Stimulated activated CD4-positive, alpha-beta T cell treated with anti-CD3 and anti-CD28 coated beads, Interleukin-1b, Interleukin-23, amount 100 ng/mL, for 4 hours (primary cell): ENCODE results near the gene KLK1.

Experiments used
- DNase-seq, 2 donors: peaks; one replicate each; pipeline ENCODE4 v3.0.0-alpha.2; 2020; ENCODE audit warnings: low read depth in 2 of 2

Gene KLK1

DNA sequence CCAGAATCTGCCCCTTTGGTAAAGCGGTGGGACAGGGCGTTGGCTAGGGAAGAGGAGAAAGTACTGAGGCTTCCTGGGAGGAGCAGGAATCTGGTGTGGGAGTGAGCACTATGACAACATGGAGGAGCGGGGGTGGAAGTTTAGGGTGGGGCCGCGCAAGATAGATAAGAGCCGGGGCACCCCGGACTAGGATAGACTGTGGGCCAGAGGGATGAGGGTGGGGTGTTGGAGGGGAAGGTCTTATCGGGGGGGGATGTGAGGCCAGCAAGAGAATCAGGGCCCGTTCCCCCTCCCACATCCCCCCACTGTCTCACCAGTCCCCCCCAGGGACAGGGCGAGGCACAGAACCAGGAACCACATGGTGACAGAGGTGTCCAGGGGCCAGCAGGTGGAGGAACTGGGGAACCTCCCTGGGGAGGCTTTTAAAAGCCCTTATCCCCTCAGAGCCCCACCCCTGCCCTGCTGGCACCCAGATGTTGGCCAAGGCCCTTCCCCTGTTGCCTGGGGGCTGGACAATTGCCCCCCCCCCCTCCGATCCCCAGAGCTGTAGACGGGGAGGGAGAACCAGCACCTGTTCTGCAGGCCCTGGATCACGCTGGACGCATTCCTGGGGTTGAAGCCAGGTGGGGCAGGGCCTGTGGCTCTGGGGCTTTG is at the start of gene KLK1:
Gene KLK1 (minus strand): TSS at position 399 of the 654 bp plus-strand sequence. CDS start 39 bp downstream, at position 360.
- DNase-seq = no peak

- DNase-seq = no peak
These were observed 49.5 kb upstream of the KLK1 start, which contains the start of gene KLK2 for GRCh38 chr19:50873056-50873455. Gene KLK2 (plus strand): TSS chr19:50873439. CDS start chr19:50873474, 35 bp downstream.

DNA sequence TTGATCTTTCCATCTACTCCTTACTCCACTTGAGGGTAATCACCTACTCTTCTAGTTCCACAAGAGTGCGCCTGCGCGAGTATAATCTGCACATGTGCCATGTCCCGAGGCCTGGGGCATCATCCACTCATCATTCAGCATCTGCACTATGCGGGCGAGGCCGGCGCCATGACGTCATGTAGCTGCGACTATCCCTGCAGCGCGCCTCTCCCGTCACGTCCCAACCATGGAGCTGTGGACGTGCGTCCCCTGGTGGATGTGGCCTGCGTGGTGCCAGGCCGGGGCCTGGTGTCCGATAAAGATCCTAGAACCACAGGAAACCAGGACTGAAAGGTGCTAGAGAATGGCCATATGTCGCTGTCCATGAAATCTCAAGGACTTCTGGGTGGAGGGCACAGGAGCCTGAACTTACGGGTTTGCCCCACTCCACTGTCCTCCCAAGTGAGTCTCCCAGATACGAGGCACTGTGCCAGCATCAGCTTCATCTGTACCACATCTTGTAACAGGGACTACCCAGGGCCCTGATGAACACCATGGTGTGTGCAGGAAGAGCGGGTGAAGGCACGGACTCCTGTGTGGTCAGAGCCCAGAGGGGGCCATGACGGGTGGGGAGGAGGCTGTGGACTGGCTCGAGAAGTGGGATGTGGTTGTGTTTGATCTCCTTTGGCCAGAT is 47.0 kb upstream of the KLK1 start:
- no peak for DNase-seq

- no peak for DNase-seq
These were observed 45.9 kb upstream of the KLK1 start for GRCh38 chr19:50869479-50869878.

- DNase-seq = no peak
These were observed 38.1 kb upstream of the KLK1 start for GRCh38 chr19:50861496-50862286.

- no peak for DNase-seq
These were observed 37.4 kb upstream of the KLK1 start for GRCh38 chr19:50861010-50861409.

- DNase-seq = no peak
These were observed 36.3 kb upstream of the KLK1 start for GRCh38 chr19:50859849-50860248.

GRCh38 chr19:50858886-50859285 is 35.3 kb upstream of the KLK1 start:
- no peak for DNase-seq

DNA sequence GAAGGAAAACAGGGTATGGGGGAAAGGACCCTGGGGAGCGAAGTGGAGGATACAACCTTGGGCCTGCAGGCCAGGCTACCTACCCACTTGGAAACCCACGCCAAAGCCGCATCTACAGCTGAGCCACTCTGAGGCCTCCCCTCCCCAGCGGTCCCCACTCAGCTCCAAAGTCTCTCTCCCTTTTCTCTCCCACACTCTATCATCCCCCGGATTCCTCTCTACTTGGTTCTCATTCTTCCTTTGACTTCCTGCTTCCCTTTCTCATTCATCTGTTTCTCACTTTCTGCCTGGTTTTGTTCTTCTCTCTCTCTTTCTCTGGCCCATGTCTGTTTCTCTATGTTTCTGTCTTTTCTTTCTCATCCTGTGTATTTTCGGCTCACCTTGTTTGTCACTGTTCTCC is 33.8 kb upstream of the KLK1 start:
- DNase-seq = no peak

- no peak for DNase-seq
These were observed 31.2 kb upstream of the KLK1 start, which contains the start of gene KLK3 for GRCh38 chr19:50854636-50855410. Gene KLK3 (plus strand): TSS chr19:50854915. CDS start chr19:50854956, 41 bp downstream.

- no peak for DNase-seq
These were observed 28.0 kb upstream of the KLK1 start for GRCh38 chr19:50851620-50852019.

- no peak for DNase-seq
These were observed 27.2 kb upstream of the KLK1 start for GRCh38 chr19:50850738-50851137.

DNA sequence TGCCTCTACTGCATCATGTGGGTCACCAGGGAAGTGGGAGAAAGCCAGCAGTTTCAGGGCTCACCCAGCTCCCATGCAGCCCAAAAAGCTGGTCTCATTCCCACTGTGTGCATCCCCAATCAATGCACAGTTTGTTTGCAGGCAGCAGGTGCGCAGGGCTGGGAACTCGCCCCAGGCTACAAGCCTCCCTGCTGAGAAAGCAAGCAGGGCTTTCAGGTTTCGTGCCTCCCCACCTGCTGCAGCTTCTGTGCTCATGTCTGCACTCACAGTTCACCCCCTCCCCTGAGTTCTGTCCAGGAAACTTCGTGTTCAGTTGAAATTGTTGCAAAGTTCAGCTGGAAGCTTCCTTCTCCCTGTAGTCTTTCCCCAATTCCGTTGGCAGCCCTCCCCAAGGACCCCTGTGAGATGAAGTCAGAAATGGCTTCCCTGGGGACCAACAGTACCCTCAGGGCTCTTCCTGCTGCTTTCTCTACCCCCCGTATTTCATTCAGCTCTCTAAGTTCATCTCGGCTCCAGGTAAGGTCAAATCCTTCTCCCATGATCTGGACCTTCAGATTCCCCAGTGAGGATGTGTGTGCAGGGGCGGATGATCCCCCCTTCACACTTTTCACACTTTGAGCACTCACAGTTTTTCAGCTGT is 20.8 kb upstream of the KLK1 start:
- no peak for DNase-seq

DNA sequence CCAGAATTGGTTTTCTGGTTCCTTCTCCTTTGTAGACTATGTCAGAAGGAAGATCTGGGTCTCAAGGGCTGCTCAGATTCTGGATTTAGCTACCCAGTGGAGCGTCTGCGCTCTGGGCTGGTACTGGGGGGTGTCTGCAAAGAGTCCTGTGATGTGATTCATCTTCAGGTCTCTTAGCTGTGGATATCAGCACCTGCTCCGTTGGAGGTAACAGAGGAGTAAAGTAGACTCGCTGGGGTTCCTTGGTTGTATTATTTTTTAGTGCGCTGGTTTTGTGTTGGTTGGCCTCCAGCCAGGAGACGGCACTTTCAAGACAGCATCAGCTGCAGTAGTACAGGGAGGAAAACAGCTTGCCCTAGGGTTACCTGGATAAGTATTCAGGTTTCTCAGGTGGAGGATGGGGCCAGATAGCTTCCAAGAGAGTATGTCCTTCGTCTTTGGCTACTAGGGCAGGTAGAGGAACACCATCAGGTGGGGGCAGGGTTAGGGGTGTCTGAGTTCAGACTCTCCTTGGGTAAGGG is 20.2 kb upstream of the KLK1 start:
- DNase-seq = no peak

GRCh38 chr19:50843205-50843604 is 19.6 kb upstream of the KLK1 start:
- no peak for DNase-seq

DNA sequence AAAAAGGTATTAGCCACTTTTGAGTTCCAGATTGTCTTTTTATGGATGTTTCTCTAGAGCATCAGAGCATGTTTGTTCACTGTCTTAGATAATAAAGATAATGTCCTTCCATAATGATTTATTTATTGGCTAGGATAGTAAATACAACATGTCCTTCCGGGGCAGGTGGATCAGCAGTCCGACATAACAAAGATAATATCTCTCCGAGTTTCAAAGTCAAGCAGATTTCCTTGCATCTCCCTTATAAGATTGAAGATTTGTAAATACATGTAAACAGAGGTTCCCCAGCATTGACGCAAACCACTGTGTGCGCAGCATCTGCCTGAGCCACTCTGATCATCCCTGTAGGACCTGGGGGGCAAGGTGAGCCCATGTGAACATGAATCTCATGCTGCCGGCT is 18.5 kb upstream of the KLK1 start:
- no peak for DNase-seq

DNA sequence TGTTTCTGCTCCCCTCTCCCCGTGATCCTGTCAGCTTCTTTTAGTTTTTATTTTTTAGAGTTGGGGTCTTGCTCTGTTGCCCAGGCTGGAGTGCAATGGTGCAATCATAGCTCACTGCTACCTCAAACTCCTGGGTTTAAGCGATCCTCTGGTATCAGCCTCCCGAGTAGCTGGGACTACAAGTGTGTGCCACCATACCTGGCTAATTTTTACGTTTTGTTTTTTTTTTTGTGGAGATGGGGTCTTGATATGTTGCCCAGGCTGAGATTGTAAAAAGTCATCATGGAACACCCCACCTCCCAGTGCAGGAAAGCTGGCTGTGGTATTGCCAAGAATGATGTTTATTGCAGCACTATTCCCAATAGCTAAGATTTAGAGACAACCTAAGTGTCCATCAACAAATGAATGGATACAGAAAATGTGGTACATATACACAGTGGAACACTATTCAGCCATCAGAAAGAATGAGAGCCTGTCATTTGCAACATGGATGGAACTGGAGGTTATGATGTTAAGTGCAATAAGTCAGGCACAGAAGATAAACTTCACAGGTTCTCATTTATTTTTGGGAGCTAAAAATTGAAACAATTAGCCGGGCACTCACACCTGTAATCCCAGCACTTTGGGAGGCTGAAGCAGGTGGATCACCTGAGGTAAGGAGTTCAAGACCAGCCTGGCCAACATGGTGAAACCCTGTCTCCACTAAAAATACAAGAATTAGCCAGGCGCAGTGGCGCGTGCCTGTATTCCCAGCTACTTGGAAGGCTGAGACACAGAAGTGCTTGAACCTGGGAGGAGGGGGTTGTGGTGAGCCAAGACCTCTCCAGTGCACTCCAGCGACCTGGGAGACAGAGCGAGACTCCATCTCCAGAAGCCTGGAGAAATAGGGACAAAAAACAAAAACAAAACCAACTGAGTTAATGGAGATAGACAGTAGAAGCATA is 16.4 kb upstream of the KLK1 start:
- no peak for DNase-seq

DNA sequence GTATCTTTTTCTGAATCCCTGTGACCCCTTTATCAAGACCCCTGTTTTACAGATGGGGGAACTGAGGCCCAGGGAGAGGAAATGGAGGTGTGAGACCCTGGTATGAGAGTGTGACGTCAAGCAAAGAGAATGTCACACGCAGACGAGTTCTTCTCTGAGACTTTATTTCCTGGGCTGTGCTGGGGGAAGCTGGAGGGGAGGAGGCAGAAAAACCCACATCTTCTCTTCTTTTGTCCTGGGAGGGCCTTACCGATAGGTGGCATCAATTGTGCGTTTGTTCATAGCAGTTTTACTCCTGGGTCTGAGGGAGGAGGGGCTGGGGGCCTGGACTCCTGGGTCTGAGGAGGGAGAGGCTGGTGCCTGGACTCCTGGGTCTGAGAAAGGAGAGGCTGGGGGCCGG is 14.7 kb upstream of the KLK1 start:
- DNase-seq = no peak

GRCh38 chr19:50837300-50837699 is 13.7 kb upstream of the KLK1 start:
- no peak for DNase-seq
